ENCODE results near the gene BCL2L2. TPM values are rescaled to one million over a fixed set of nuclear protein-coding genes. Genes with fewer than 3 reads are reported as not detected.

BCL2L2 gene
- total and polyA plus RNA-seq, 2 donors (not counting 1 experiment from before 2014, with no cell fraction given), result 24.7 to 25.4 TPM

DNA sequence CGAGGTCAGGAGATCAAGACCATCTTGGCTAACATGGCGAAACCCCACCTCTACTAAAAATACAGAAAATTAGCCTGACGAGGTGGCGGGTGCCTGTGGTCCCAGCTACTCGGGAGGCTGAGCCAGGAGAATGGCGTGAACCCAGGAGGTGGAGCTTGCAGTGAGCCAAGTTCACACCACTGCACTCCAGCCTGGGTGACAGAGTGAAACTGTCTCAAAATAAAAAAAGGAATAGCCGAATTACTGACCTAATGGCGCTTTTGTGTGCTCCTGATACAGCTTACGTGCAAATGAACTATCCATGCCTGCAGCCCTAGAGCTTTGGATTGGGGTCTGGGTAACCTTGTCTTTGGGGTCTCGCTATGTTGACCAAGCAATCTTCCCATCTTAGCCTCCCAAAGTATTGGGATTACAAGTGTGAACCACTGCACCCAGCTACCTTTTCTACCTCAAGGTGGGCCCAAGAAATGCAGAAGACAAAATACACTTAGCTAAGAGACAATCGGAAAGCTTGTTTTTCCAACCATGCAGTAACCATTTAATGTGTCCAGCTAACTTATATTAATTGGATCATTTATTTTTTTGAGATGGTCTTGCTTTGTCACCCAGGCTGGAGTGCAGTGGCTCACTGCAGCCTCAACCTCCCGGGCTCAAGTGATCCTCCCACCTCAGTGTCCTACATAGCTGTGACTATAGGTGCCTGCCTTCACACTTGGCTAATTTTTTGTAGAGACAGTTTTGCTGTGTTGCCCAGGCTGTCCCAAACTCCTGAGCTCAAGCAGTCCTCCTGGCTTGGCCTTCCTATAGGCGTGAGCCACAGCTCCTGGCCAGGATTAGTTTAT, 20.1 kb downstream of the BCL2L2 start:
- DNase-seq (ENCODE audit: low read depth in 2 of 2), result no peak
- H3K4me2 ChIP-seq (ENCODE audit: extremely low read depth, insufficient read depth, low read length), result no peak overlapping the region
- peaks cover 22% of the 10 kb centered on the region for H3K79me2 ChIP-seq (ENCODE audit: control insufficient read depth, insufficient read depth, low read length)
- peaks cover 4% of the 10 kb centered on the region for H3K4me1 ChIP-seq (ENCODE audit: control insufficient read depth, extremely low read depth, insufficient read depth, low read length)
- no peaks in the 10 kb centered on the region for H3K27me3 ChIP-seq (ENCODE audit: control insufficient read depth, insufficient read depth, low read length)
- H2AFZ ChIP-seq (ENCODE audit: low read length), result no peak overlapping the region
- H3K9ac ChIP-seq (ENCODE audit: insufficient read depth, low read length), result no peak overlapping the region
- peaks cover 10% of the 10 kb centered on the region for H3K36me3 ChIP-seq (ENCODE audit: control insufficient read depth, insufficient read depth, low read length)
- no peaks in the 10 kb centered on the region for H4K20me1 ChIP-seq (ENCODE audit: control insufficient read depth, extremely low read depth, insufficient read depth, low read length)
- no peak overlapping the region for H3K27ac ChIP-seq (ENCODE audit: insufficient read depth, low read length)
- no peak overlapping the region for H3K4me3 ChIP-seq (replicated peaks in 1 of 4; ENCODE audit: control extremely low read depth in 1 of 4, insufficient read depth in 1 of 4, low read depth in 3 of 4, low read length in 4 of 4)
- TF ChIP-seq CTCF (conservative IDR thresholded peaks at IDR 0.05 in 1 of 2, IDR thresholded peaks at IDR 0.05 in 1 of 2; ENCODE audit: low read depth in 1 of 2, low read length in 2 of 2) (no peak), EZH2 (IDR thresholded peaks at IDR 0.05; ENCODE audit: low read length, missing control alignments) (no peak)
- no peaks in the 10 kb centered on the region for H3K9me3 ChIP-seq (ENCODE audit: control insufficient read depth, insufficient read depth, low read depth, low read length)

DNA sequence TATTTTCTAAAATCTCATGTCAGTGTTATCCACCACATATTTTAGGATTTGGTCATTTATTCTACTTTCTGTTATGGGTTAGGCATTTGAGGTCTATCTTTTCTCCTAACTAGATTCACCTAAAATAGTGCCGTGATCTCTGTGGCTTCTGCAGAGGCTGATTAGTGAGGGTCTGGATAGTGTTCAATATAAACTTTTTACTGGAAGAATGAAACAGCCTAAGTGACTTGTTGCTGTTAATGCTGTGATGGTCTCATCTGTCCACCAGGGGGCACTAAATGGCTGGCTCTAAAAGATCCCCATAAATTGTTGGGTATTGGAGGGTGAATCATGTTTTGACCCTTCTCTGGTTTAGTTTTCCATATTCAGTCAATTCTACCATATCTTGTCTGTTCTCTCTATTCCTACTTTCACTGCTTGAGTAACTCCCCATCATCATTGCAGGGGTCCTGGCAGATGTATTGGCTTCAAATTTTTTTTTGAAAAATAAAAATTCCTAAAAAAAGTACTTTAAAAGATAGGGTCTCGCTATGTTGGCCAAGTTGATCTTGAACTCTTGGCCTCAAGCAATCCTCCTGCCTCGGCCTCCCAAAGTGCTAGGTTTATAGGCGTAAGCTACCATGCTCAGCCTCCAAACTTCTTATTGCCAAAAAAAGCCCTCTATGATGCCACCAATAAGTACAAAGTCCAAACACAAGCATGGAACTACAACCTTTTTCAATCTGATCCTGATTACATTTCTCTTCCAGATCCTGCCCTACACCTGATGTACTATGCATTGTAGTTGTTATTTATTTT, 21.5 kb downstream of the BCL2L2 start:
- Histone ChIP-seq H3K36me3 (ENCODE audit: control insufficient read depth, insufficient read depth, low read length) (peaks cover 10% of the 10 kb centered on the region), H3K4me2 (ENCODE audit: extremely low read depth, insufficient read depth, low read length) (no peak overlapping the region), H4K20me1 (ENCODE audit: control insufficient read depth, extremely low read depth, insufficient read depth, low read length) (no peaks in the 10 kb centered on the region), H3K27me3 (ENCODE audit: control insufficient read depth, insufficient read depth, low read length) (no peaks in the 10 kb centered on the region), H3K27ac (ENCODE audit: insufficient read depth, low read length) (no peak overlapping the region), H3K9ac (ENCODE audit: insufficient read depth, low read length) (no peak overlapping the region), H3K9me3 (ENCODE audit: control insufficient read depth, insufficient read depth, low read depth, low read length) (no peaks in the 10 kb centered on the region), H3K4me3 (replicated peaks in 1 of 4; ENCODE audit: control extremely low read depth in 1 of 4, insufficient read depth in 1 of 4, low read depth in 3 of 4, low read length in 4 of 4) (no peak overlapping the region), H3K79me2 (ENCODE audit: control insufficient read depth, insufficient read depth, low read length) (peaks cover 8% of the 10 kb centered on the region), H3K4me1 (ENCODE audit: control insufficient read depth, extremely low read depth, insufficient read depth, low read length) (peaks cover under 1% of the 10 kb centered on the region), H2AFZ (ENCODE audit: low read length) (no peak overlapping the region)
- TF ChIP-seq EZH2 (IDR thresholded peaks at IDR 0.05; ENCODE audit: low read length, missing control alignments) (no peak), CTCF (conservative IDR thresholded peaks at IDR 0.05 in 1 of 2, IDR thresholded peaks at IDR 0.05 in 1 of 2; ENCODE audit: low read depth in 1 of 2, low read length in 2 of 2) (peak; percentile 87 to 90)
- DNase-seq (ENCODE audit: low read depth in 2 of 2), result peak; percentile 64 to 85

- Histone ChIP-seq H3K9ac (ENCODE audit: insufficient read depth, low read length) (no peak overlapping the region), H4K20me1 (ENCODE audit: control insufficient read depth, extremely low read depth, insufficient read depth, low read length) (no peaks in the 10 kb centered on the region), H2AFZ (ENCODE audit: low read length) (no peak overlapping the region), H3K27me3 (ENCODE audit: control insufficient read depth, insufficient read depth, low read length) (no peaks in the 10 kb centered on the region), H3K4me1 (ENCODE audit: control insufficient read depth, extremely low read depth, insufficient read depth, low read length) (no peaks in the 10 kb centered on the region), H3K4me2 (ENCODE audit: extremely low read depth, insufficient read depth, low read length) (no peak overlapping the region), H3K79me2 (ENCODE audit: control insufficient read depth, insufficient read depth, low read length) (no peaks in the 10 kb centered on the region), H3K9me3 (ENCODE audit: control insufficient read depth, insufficient read depth, low read depth, low read length) (no peaks in the 10 kb centered on the region), H3K4me3 (replicated peaks in 1 of 4; ENCODE audit: control extremely low read depth in 1 of 4, insufficient read depth in 1 of 4, low read depth in 3 of 4, low read length in 4 of 4) (no peak overlapping the region), H3K27ac (ENCODE audit: insufficient read depth, low read length) (no peak overlapping the region), H3K36me3 (ENCODE audit: control insufficient read depth, insufficient read depth, low read length) (no peaks in the 10 kb centered on the region)
- DNase-seq (ENCODE audit: low read depth in 2 of 2), result no peak
- TF ChIP-seq CTCF (conservative IDR thresholded peaks at IDR 0.05 in 1 of 2, IDR thresholded peaks at IDR 0.05 in 1 of 2; ENCODE audit: low read depth in 1 of 2, low read length in 2 of 2) (no peak), EZH2 (IDR thresholded peaks at IDR 0.05; ENCODE audit: low read length, missing control alignments) (no peak)
Observed at GRCh38 chr14:23335623-23336022, 29.0 kb downstream of the BCL2L2 start.
